NCI-H2107 (cell line): ENCODE data around the gene ZNF680.
"Not testable (repeated sequence)": the region's sequence is repeated elsewhere in the genome, so short reads cannot be mapped to it uniquely, and the experiment has no call there.

Source experiments
- DNase-seq: peaks from one replicate; lab custom pipeline; 2025; lab: John Stamatoyannopoulos, UW

The ZNF680 gene

DNA sequence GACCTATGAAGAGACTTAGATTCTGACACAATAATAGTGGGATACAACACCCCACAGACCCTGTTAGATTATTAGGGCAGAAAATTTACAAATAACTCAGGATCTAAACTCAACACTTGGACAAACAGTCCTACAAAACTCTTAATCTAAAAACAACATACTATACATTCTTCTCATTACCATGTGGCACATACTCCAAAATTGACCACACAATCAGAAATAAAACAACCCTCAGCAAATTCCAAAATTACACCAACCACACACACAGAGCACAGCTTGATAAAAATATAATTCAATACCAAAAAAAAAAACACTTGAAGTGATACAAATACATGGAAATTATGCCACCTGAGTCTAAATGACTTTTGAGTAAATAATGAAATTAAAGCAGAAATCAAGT lies 7.8 kb downstream of the ZNF680 start:
- DNase-seq = no peak

DNA sequence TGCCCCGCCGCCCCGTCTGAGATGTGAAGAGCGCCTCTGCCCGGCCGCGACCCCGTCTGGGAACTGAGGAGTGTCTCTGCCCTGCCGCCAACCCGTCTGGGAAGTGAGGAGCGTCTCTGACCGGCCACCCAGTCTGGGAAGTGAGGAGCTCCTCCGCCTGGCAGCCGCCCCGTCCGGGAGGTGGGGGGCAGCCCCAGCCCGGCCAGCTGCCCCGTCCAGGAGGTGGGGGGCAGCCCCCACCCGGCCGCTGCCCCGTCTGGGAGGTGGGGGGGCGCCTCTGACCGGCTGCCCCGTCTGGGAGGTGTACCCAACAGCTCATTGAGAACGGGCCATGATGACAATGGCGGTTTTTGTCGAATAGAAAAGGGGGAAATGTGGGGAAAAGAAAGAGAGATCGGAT lies 8.7 kb downstream of the ZNF680 start:
- DNase-seq = not testable (repeated sequence)

- no peak for DNase-seq
Measured at GRCh38 chr7:64551375-64552142, 11.3 kb downstream of the ZNF680 start.

GRCh38 chr7:64544010-64544409 lies 18.9 kb downstream of the ZNF680 start:
- no peak for DNase-seq

DNA sequence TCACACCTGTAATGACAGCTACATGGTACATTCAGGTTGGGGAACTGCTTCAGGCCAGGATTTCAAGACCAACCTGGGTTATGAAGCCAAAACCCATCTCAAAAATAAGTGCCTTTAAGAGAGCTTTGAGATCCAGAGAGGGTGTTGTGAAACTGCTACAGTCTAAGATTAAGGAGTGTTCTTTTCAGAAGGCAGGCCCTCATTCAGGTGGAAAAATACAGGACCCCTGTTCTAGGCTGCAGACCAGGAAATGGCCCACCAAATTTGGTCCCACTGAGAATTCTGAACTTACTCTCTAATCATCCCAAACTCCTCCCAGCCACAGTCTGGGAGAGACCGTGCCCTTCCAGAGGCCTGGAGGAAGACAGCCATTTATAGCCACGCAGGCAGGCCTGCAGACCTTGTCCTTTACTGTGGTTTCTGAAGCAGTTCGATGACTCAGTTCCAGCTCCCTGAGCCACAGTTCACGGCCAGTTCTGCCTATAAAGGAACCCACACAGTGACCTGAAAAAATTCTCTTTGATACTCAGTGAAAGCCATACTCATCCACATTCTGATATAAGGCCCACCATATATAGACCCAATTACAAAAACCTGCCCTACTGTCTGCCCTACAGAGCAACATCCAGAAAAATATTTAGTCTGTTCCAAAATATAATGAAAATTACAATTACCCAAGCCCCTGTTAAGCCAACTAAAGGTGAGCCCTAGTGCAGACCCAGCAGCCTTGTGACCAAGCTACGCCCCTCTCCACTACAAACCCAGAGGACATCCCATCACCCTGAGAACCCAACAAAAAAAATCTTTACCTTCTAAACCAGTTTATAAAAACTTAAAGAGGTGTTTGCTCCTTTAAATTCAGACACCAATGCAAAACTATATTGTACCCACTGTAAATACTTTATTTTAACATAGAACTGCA lies 21.2 kb downstream of the ZNF680 start:
- DNase-seq = no peak

DNA sequence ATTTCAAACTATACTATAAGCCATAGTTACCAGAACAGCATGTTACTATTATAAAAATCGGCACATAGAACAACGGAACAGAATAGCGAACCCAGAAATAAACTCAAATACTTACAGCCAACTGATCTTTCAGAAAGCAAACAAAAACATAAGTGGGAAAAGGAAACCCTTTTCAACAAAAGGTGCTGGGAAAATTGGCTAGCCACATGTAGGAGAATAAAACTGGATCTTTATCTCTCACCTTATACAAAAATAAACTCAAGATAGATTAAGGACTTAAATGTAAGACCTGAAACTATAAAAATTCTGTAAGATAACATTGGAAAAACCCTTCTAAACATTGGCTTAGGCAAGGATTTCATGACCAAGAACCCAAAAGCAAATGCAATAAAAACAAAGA lies 29.1 kb downstream of the ZNF680 start:
- no peak for DNase-seq

- DNase-seq = no peak
Measured at GRCh38 chr7:64528770-64529169, 34.1 kb downstream of the ZNF680 start.

DNA sequence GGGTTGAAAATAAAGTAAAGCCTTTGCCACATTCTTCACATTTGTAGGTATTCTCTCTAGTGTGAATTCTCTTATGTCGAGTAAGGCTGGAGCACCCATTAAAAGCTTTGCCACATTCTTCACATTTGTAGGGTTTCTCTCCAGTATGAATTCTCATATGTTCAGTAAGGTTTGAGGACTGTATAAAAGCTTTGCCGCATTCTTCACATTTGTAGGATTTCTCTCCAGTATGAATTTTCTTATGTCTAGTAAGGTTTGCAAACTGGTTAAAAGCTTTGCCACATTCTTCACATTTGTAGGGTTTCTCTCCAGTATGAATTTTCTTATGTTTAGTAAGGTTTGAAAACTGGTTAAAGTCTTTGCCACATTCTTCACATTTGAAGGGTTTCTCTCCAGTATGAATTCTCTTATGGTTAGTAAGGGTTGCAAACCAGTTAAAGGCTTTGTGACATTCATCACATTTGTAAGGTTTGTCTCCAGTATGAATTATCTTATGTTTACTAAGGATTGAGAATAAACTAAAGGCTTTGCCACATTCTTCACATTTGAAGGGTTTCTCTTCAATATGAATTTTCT lies 41.4 kb downstream of the ZNF680 start:
- DNase-seq = no peak

- DNase-seq = no peak
Measured at GRCh38 chr7:64516451-64516850, 46.4 kb downstream of the ZNF680 start.

- DNase-seq = no peak
Measured at GRCh38 chr7:64515781-64516180, 47.1 kb downstream of the ZNF680 start.

DNA sequence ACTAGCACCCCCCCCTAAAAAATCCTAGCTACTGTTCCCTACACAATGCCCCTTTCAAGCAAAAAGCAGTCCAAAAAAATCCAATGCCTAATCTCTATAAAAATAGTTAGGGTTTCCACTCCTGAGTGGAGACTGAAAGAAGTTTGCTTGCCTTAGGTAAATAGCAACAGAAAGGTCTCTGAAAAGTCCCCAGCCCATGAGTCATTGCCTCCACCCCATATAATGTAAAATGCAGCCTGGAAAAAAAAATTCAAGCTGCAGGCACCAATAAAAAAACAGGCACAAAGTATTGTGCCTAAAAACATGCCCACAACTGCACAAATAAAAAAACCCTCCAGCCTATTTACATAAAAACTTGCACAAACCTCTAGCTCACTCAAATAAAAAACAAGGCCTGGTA lies 47.5 kb downstream of the ZNF680 start:
- no peak for DNase-seq

- no peak for DNase-seq
Measured at GRCh38 chr7:64509583-64509982, 53.3 kb downstream of the ZNF680 start.

DNA sequence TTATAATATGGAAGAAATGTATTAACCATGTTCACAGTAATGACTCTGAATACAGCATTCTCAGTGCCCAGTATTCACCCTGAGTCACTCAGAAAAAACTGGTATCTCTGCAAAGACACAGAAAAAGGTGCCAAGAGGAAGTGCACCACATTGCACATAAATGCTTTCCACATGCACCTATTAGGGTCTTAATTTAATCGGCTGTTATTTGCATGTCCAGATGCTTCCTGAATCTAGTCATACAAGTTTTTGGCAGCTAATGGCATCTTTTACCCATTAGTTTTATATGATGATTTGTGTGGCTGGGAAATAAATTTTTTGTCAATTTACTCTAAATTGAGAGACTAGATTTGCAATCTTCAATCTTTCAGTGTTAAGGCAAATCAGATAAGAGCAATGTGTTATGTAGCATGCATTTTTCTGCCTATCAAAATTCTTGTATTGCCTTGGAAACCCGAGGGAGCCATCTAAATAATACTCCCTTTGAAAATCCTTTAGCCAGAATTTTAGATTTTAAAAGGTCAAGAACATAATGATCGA lies 58.2 kb downstream of the ZNF680 start:
- DNase-seq = no peak

DNA sequence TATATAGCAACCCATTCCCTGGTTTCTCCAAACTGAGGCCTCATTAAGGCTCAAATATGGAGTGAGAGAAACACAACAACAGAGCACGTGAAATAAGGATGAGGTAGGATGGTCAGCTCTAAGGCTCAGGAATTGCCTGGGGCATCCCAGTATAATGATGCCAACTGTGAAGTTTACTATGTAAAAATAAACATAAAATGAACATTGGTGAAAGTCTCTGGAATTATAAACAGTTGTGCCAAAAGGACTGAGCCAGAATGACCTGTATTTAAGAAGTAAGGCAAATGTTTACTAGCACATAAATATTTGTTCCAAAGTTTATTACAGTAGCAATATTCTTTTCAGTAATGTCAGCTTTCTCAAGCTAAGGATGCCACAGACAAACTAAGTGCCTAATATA lies 64.6 kb downstream of the ZNF680 start:
- DNase-seq = no peak

GRCh38 chr7:64494912-64495461 lies 67.9 kb downstream of the ZNF680 start:
- DNase-seq = no peak

GRCh38 chr7:64485623-64486022 lies 77.2 kb downstream of the ZNF680 start:
- DNase-seq = no peak
